ENCODE results near the gene POU2F1.

DNA sequence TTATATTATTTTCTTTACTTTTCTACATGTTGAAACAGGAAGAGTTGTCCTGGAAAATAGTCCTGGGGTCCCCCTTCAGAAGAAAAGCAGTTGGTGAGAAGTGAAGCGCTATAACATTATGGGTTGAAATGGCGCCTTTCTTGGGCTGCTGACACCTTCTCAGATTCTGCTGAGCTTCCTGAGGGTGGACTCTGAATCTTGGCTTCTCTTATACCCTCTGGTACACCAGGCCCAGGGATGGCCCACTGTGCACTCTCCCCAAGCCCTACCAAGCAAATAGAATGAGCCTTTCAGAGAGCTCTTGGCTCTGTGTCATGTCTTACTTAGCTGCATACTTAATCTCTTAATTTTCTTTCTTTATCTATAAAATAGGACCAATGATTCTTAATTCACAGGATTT is 255.4 kb downstream of the POU2F1 start:
- TF ChIP-seq, protein P1, sequence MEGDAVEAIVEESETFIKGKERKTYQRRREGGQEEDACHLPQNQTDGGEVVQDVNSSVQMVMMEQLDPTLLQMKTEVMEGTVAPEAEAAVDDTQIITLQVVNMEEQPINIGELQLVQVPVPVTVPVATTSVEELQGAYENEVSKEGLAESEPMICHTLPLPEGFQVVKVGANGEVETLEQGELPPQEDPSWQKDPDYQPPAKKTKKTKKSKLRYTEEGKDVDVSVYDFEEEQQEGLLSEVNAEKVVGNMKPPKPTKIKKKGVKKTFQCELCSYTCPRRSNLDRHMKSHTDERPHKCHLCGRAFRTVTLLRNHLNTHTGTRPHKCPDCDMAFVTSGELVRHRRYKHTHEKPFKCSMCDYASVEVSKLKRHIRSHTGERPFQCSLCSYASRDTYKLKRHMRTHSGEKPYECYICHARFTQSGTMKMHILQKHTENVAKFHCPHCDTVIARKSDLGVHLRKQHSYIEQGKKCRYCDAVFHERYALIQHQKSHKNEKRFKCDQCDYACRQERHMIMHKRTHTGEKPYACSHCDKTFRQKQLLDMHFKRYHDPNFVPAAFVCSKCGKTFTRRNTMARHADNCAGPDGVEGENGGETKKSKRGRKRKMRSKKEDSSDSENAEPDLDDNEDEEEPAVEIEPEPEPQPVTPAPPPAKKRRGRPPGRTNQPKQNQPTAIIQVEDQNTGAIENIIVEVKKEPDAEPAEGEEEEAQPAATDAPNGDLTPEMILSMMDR (IDR thresholded peaks at IDR 0.05) = no peak
- TF ChIP-seq POLR2A (IDR thresholded peaks at IDR 0.05) = no peak

Measured in body of pancreas (tissue), 4 donors.